H1 (cell line): ENCODE data around the gene C1RL. TPM values are rescaled to one million over a fixed set of nuclear protein-coding genes. Genes with fewer than 3 reads are reported as not detected.

Experiments used
- CTCF ChIA-PET: fragments of 300-600 bp; sonication (Branson Sonifier 250); formaldehyde crosslinking; loops from one replicate; lab custom pipeline; 2021; ENCODE audit not compliant: partially characterized antibody; lab: Charles Lee
- POLR2A ChIA-PET: fragments of 300-600 bp; sonication (Branson Sonifier 250); formaldehyde crosslinking; loops from one replicate; lab custom pipeline; 2021; ENCODE audit warnings: inconsistent platforms; ENCODE audit not compliant: partially characterized antibody; lab: Charles Lee
- DNase-seq, 2 experiments: peaks; one replicate each; pipeline versions ENCODE4 v3.0.0 to v3.0.0-alpha.2; 2010 to 2022; ENCODE audit warnings: low spot score in 2 of 2, low read depth in 1 of 2, mixed read lengths in 1 of 2
- FAIRE-seq: peaks from 2 replicates; lab custom pipeline; 2011; peaks lifted over from hg19 to GRCh38; lab: Jason Lieb, UNC
- H2AFZ ChIP-seq: 2 replicates; pipeline ENCODE4 v1.8.1; 2012; ENCODE audit warnings: low read length, inconsistent platforms
- H2AK5ac ChIP-seq: 2 replicates; pipeline ENCODE4 v1.6.1; 2013; ENCODE audit warnings: low read depth, low read length
- H2BK120ac ChIP-seq: replicated peaks from 2 replicates; pipeline ENCODE3; 2013; ENCODE audit warnings: low read depth, low read length, inconsistent platforms
- H2BK12ac ChIP-seq: 2 replicates; pipeline ENCODE4 v1.6.1; 2013; ENCODE audit warnings: low read depth, low read length
- H2BK15ac ChIP-seq: 2 replicates; pipeline ENCODE4 v1.6.1; 2013; ENCODE audit warnings: low read length
- H2BK20ac ChIP-seq: 2 replicates; pipeline ENCODE4 v1.6.1; 2013; ENCODE audit warnings: low read length
- H2BK5ac ChIP-seq: 2 replicates; pipeline ENCODE4 v1.6.1; 2013; ENCODE audit warnings: low read depth, low read length
- H3K14ac ChIP-seq: 2 replicates; pipeline ENCODE4 v1.6.1; 2013; ENCODE audit warnings: inconsistent platforms; ENCODE audit not compliant: insufficient read length
- H3K18ac ChIP-seq: 2 replicates; pipeline ENCODE4 v1.6.1; 2013; ENCODE audit warnings: low read length; ENCODE audit errors: extremely low read depth
- H3K23ac ChIP-seq: 2 replicates; pipeline ENCODE4 v1.6.1; 2013; ENCODE audit warnings: inconsistent platforms; ENCODE audit not compliant: insufficient read length
- H3K23me2 ChIP-seq: 2 replicates; pipeline ENCODE4 v1.6.1; 2013; ENCODE audit warnings: low read depth, low read length
- H3K27ac ChIP-seq: 2 replicates; pipeline ENCODE4 v1.6.1; 2011; ENCODE audit warnings: low read depth, low read length, inconsistent platforms
- H3K27me3 ChIP-seq, 4 experiments: replicated peaks in 1 of 4; 1 replicate in 1 of 4; 2 replicates in 3 of 4; pipeline versions ENCODE4 v1.6.1 to v1.8.1; 2011 to 2013; ENCODE audit warnings: low read length in 3 of 4, mild to moderate bottlenecking in 3 of 4, inconsistent platforms in 2 of 4, mixed read lengths in 2 of 4, moderate library complexity in 1 of 4; ENCODE audit not compliant: control insufficient read depth in 3 of 4, insufficient read depth in 3 of 4; ENCODE audit errors: extremely low read depth in 1 of 4
- H3K36me3 ChIP-seq, 4 experiments: 2 replicates each; pipeline versions ENCODE4 v1.6.1 to v1.8.1; 2011 to 2013; ENCODE audit warnings: mild to moderate bottlenecking in 4 of 4, low read length in 3 of 4, moderate library complexity in 2 of 4, control low read depth in 1 of 4, inconsistent platforms in 1 of 4; ENCODE audit not compliant: insufficient read depth in 4 of 4, control insufficient read depth in 2 of 4
- H3K4ac ChIP-seq: replicated peaks from 2 replicates; pipeline ENCODE3; 2013; ENCODE audit warnings: low read length, low read depth, mixed read lengths, inconsistent platforms; ENCODE audit not compliant: insufficient read length
- H3K4me1 ChIP-seq, 4 experiments: replicated peaks in 1 of 4; 1 replicate in 1 of 4; 2 replicates in 3 of 4; pipeline versions ENCODE4 v1.6.1 to v1.8.1; 2011 to 2013; ENCODE audit warnings: low read length in 3 of 4, inconsistent platforms in 2 of 4, mixed read lengths in 1 of 4; ENCODE audit not compliant: insufficient read depth in 4 of 4, control insufficient read depth in 3 of 4
- H3K4me2 ChIP-seq, 2 experiments: 2 replicates each; pipeline versions ENCODE4 v1.6.1 to v1.8.1; 2011 to 2013; ENCODE audit warnings: low read depth in 2 of 2, low read length in 2 of 2, control low read depth in 1 of 2, inconsistent platforms in 1 of 2, mild to moderate bottlenecking in 1 of 2; ENCODE audit not compliant: insufficient read depth in 1 of 2
- H3K4me3 ChIP-seq, 4 experiments: fragments of 200-600, 300-600 bp in 1 of 4; sonication (generic), shearing (Covaris generic), sonication (Bioruptor Twin) in 1 of 4; 2 replicates each; pipeline versions ENCODE4 v1.5.1 to v1.8.1; 2011 to 2016; ENCODE audit warnings: low read length in 4 of 4, low read depth in 3 of 4, control low read depth in 2 of 4, inconsistent platforms in 2 of 4, mild to moderate bottlenecking in 2 of 4, mixed read lengths in 1 of 4, moderate library complexity in 1 of 4; ENCODE audit not compliant: insufficient read depth in 2 of 4; ENCODE audit errors: extremely low read depth in 1 of 4
- H3K56ac ChIP-seq: replicated peaks from 2 replicates; pipeline ENCODE3; 2013; ENCODE audit warnings: low read depth, mild to moderate bottlenecking, mixed read lengths, low read length, inconsistent platforms; ENCODE audit not compliant: insufficient read length
- H3K79me1 ChIP-seq: 2 replicates; pipeline ENCODE4 v1.6.1; 2013; ENCODE audit warnings: low read depth, low read length, control low read depth
- H3K79me2 ChIP-seq, 2 experiments: 2 replicates each; pipeline versions ENCODE4 v1.6.1 to v1.8.1; 2012 to 2013; ENCODE audit warnings: low read length in 2 of 2, mild to moderate bottlenecking in 2 of 2, inconsistent platforms in 1 of 2; ENCODE audit not compliant: insufficient read depth in 2 of 2, control insufficient read depth in 1 of 2
- H3K9ac ChIP-seq, 4 experiments: replicated peaks in 1 of 4; 1 replicate in 1 of 4; 2 replicates in 3 of 4; pipeline versions ENCODE4 v1.6.1 to v1.8.1; 2011 to 2013; ENCODE audit warnings: low read depth in 3 of 4, low read length in 3 of 4, control low read depth in 2 of 4, mild to moderate bottlenecking in 2 of 4, moderate library complexity in 2 of 4, inconsistent platforms in 1 of 4; ENCODE audit errors: extremely low read depth in 1 of 4
- H3K9me3 ChIP-seq, 2 experiments: 2 replicates each; pipeline versions ENCODE4 v1.6.1 to v1.8.1; 2012 to 2013; ENCODE audit warnings: mild to moderate bottlenecking in 2 of 2, moderate library complexity in 2 of 2, control low read depth in 1 of 2, inconsistent platforms in 1 of 2, low read depth in 1 of 2, low read length in 1 of 2, mixed read lengths in 1 of 2; ENCODE audit not compliant: insufficient read depth in 2 of 2
- H4K20me1 ChIP-seq, 2 experiments: replicated peaks in 1 of 2; 2 replicates each; pipeline versions ENCODE3 to v1.8.1; 2011 to 2013; ENCODE audit warnings: inconsistent platforms in 2 of 2, low read length in 2 of 2, mild to moderate bottlenecking in 1 of 2; ENCODE audit not compliant: insufficient read depth in 2 of 2, control insufficient read depth in 1 of 2
- H4K5ac ChIP-seq: 2 replicates; pipeline ENCODE4 v1.6.1; 2013; ENCODE audit warnings: low read length, low read depth, mixed read lengths, inconsistent platforms; ENCODE audit not compliant: insufficient read length
- H4K8ac ChIP-seq: 2 replicates; pipeline ENCODE4 v1.8.0; 2013; ENCODE audit warnings: mild to moderate bottlenecking, moderate library complexity, low read length, inconsistent platforms; ENCODE audit not compliant: insufficient read depth; ENCODE audit errors: extremely low read depth
- H4K91ac ChIP-seq: replicated peaks from 2 replicates; pipeline ENCODE3; 2013; ENCODE audit warnings: low read length, mixed read lengths, inconsistent platforms; ENCODE audit not compliant: insufficient read length
- CTBP2 ChIP-seq: IDR thresholded peaks from 2 replicates; pipeline ENCODE4 v1.7.0; 2011; ENCODE audit warnings: borderline replicate concordance, mild to moderate bottlenecking, moderate library complexity, mixed read lengths, low read length; ENCODE audit not compliant: insufficient read depth, insufficient read length
- GABPA ChIP-seq: IDR thresholded peaks from 2 replicates; pipeline ENCODE4 v1.6.1; 2011; ENCODE audit warnings: mild to moderate bottlenecking, low read length, moderate library complexity, borderline replicate concordance; ENCODE audit not compliant: insufficient read depth
- GTF2F1 ChIP-seq: IDR thresholded peaks from 2 replicates; pipeline ENCODE4 v1.6.1; 2012; ENCODE audit warnings: low read depth, low read length, improper control_type of control experiment, borderline replicate concordance
- HDAC2 ChIP-seq, 2 experiments: fragments of 300-600 bp in 1 of 2; sonication (generic) in 1 of 2; IDR thresholded peaks; 2 replicates each; pipeline ENCODE4 v1.6.1; 2011 to 2012; ENCODE audit warnings: low read depth in 2 of 2, low read length in 2 of 2, mild to moderate bottlenecking in 2 of 2, moderate library complexity in 2 of 2, borderline replicate concordance in 1 of 2, inconsistent platforms in 1 of 2
- NRF1 ChIP-seq: IDR thresholded peaks from 2 replicates; pipeline ENCODE4 v1.6.1; 2011; ENCODE audit warnings: mild to moderate bottlenecking, low read depth, low read length, improper control_type of control experiment
- RFX5 ChIP-seq: IDR thresholded peaks from 2 replicates; pipeline ENCODE4 v1.6.1; 2011; ENCODE audit warnings: low read depth, low read length, improper control_type of control experiment, borderline replicate concordance
- SIN3A ChIP-seq, 2 experiments: IDR thresholded peaks in 1 of 2; conservative IDR thresholded peaks in 1 of 2; 2 replicates each; pipeline ENCODE4 v1.6.1; 2011 to 2012; ENCODE audit warnings: low read length in 2 of 2, improper control_type of control experiment in 1 of 2, low read depth in 1 of 2, mild to moderate bottlenecking in 1 of 2
- SIRT6 ChIP-seq: IDR thresholded peaks from one replicate; pipeline ENCODE4 v1.7.1; 2012; ENCODE audit warnings: low read length, inconsistent platforms
- TCF12 ChIP-seq: IDR thresholded peaks from 2 replicates; pipeline ENCODE4 v1.6.1; 2011; ENCODE audit warnings: low read depth, mild to moderate bottlenecking, low read length
- WGBS, 2 experiments: shearing (Covaris generic) in 1 of 2; methylation state at CpG; one replicate each; pipeline versions ENCODE4 v1.1.6 to v1.1.7; 2013 to 2015; ENCODE audit warnings: low lambda C conversion rate in 2 of 2, mixed read lengths in 2 of 2, inconsistent platforms in 1 of 2, low coverage in 1 of 2, missing lambda C conversion rate in 1 of 2; ENCODE audit not compliant: insufficient replicate concordance in 2 of 2, insufficient coverage in 1 of 2, insufficient read length in 1 of 2; ENCODE audit errors: extremely low coverage in 1 of 2, missing lambda C conversion rate in 1 of 2; 5-methylcytosine and 5-hydroxymethylcytosine counted together
- polyA plus RNA-seq, 7 experiments: library from polyadenylated mRNA; depleted of rRNA in 3 of 7; stranded (reverse) in 5 of 7; unstranded in 2 of 7; fragments of >200 nt in 5 of 7; fragments of 200-250 nt in 2 of 7; gene quantifications; 1 replicate in 5 of 7; 2 replicates in 1 of 7; 4 replicates in 1 of 7; pipeline versions ENCODE4 v1.2.1 to v1.2.3, GENCODE V29; 2011 to 2013; ENCODE audit warnings: missing spikeins in 2 of 7, mixed read lengths in 2 of 7
- total RNA-seq: library from RNA; stranded (reverse); fragmentation: NEBNext Ultra II Directional; extraction: Animal tissue kit (Norgen Biotek cat#: 25700); gene quantifications from 2 replicates; pipeline ENCODE4 v1.2.1, GENCODE V29; 2021
- TF ChIP-seq, protein P1 (sequence below): IDR thresholded peaks from 2 replicates; pipeline ENCODE4 v1.6.1; 2011; ENCODE audit warnings: low read depth, mild to moderate bottlenecking, low read length; ENCODE audit not compliant: insufficient read depth
- TF ChIP-seq, protein P2 (sequence below): IDR thresholded peaks from 2 replicates; pipeline ENCODE4 v1.6.1; 2012; ENCODE audit warnings: inconsistent platforms

The C1RL gene
- total and polyA plus RNA-seq, 2 of the 8 experiments (the other 6 are each of a cell fraction or from before 2014, with no cell fraction given): 11.4 to 15.5 TPM

DNA sequence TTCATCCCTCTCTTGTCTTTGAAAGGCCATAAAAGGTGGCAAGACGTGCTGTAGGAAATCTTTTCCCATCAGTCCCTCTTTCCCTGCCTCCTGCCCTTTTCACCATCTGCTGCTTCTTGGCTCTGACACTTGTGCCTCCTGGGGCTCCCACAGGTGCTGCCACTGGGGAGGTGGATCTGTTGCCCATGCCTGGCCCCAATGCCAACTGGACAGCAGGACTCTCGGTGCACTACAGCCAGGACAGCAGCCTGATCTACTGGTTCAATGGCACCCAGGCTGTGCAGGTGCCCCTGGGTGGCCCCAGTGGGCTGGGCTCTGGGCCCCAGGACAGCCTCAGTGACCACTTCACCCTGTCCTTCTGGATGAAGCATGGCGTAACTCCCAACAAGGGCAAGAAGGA is 27.7 kb upstream of the C1RL start:
- WGBS, 2 experiments: 89% methylated on average over 3 of the region's 3 CpGs; no CpG with 5 or more reads in 1 of the 2 experiments
- H3K36me3 ChIP-seq: peaks cover 4 to 20% (median 9%) of the 10 kb centered on the region in 4 experiments; a peak in 7 of 8 replicates
- no peak overlapping the region for H2AK5ac ChIP-seq
- TF ChIP-seq RFX5 (no peak), NRF1 (no peak), CTBP2 (no peak), GTF2F1 (no peak), SIRT6 (no peak), TCF12 (no peak), SIN3A (conservative IDR thresholded peaks at IDR 0.05 in 1 of 2, IDR thresholded peaks at IDR 0.05 in 1 of 2; ENCODE audit: low read depth in 1 of 2, low read length in 2 of 2) (no peak), HDAC2 (IDR thresholded peaks at IDR 0.05; ENCODE audit: borderline replicate concordance in 1 of 2, low read depth in 2 of 2, low read length in 2 of 2) (no peak), GABPA (no peak)
- TF ChIP-seq, protein P1, sequence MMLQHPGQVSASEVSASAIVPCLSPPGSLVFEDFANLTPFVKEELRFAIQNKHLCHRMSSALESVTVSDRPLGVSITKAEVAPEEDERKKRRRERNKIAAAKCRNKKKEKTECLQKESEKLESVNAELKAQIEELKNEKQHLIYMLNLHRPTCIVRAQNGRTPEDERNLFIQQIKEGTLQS: no peak
- TF ChIP-seq, protein P2, sequence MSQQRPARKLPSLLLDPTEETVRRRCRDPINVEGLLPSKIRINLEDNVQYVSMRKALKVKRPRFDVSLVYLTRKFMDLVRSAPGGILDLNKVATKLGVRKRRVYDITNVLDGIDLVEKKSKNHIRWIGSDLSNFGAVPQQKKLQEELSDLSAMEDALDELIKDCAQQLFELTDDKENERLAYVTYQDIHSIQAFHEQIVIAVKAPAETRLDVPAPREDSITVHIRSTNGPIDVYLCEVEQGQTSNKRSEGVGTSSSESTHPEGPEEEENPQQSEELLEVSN: no peak

More for the DNA sequence above, 27.7 kb upstream of the C1RL start:
- FAIRE-seq: no peak
- peaks cover 0 to 3% of the 10 kb centered on the region in 2 experiments; a peak in 1 of 4 replicates for H3K9me3 ChIP-seq
- no peak overlapping the region for H3K4me2 ChIP-seq
- H3K27ac ChIP-seq: no peak overlapping the region
- H2AFZ ChIP-seq: no peak overlapping the region
- POLR2A ChIA-PET: interaction anchor here (1.7 kb wide), 1 partner anchor 29 kb away, joined by 5 read pairs; no protein-coding TSS in a partner anchor
- H4K91ac ChIP-seq: no peak overlapping the region
- H2BK12ac ChIP-seq: no peak overlapping the region
- no peak overlapping the region for H2BK20ac ChIP-seq
- no peaks in the 10 kb centered on the region for H3K23me2 ChIP-seq
- no peak overlapping the region for H3K56ac ChIP-seq
- H3K27me3 ChIP-seq: no peaks in the 10 kb centered on the region
- H2BK5ac ChIP-seq: no peak overlapping the region; the same call in 1 of the 2 replicates
- H3K4me1 ChIP-seq: peaks cover 0 to 3% (median under 1%) of the 10 kb centered on the region in 4 experiments; a peak in 3 of 7 replicates
- peaks cover 0 to 3% of the 10 kb centered on the region in 2 experiments for H4K20me1 ChIP-seq
- no peak overlapping the region for H3K9ac ChIP-seq
- CTCF ChIA-PET: interaction anchor here (1.6 to 2.5 kb wide), 2 partner anchors 8 to 28 kb away, joined by 6 to 14 read pairs; partner anchors contain the start of gene C1RL
- H3K14ac ChIP-seq: no peak overlapping the region
- H3K23ac ChIP-seq: no peak overlapping the region
- no peak overlapping the region for H4K8ac ChIP-seq
- H2BK15ac ChIP-seq: no peak overlapping the region
- no peak overlapping the region for H3K4ac ChIP-seq
- peaks cover 2% of the 10 kb centered on the region; the same call in 1 of the 2 replicates for H3K79me1 ChIP-seq
- H2BK120ac ChIP-seq: no peak overlapping the region
- H4K5ac ChIP-seq: no peak overlapping the region
- no peak overlapping the region for H3K4me3 ChIP-seq
- H3K79me2 ChIP-seq: no peaks in the 10 kb centered on the region
- H3K18ac ChIP-seq: no peak overlapping the region
- DNase-seq: no peak
